H1 (cell line): ENCODE data around the gene EPHA7. TPM values are rescaled to one million over a fixed set of nuclear protein-coding genes. Genes with fewer than 3 reads are reported as not detected.

Source experiments
- CTCF ChIA-PET: fragments of 300-600 bp; sonication (Branson Sonifier 250); formaldehyde crosslinking; loops from one replicate; lab custom pipeline; 2021; ENCODE audit not compliant: partially characterized antibody; lab: Charles Lee
- POLR2A ChIA-PET: fragments of 300-600 bp; sonication (Branson Sonifier 250); formaldehyde crosslinking; loops from one replicate; lab custom pipeline; 2021; ENCODE audit warnings: inconsistent platforms; ENCODE audit not compliant: partially characterized antibody; lab: Charles Lee
- DNase-seq, 2 experiments: peaks; one replicate each; pipeline versions ENCODE4 v3.0.0 to v3.0.0-alpha.2; 2010 to 2022; ENCODE audit warnings: low spot score in 2 of 2, low read depth in 1 of 2, mixed read lengths in 1 of 2
- FAIRE-seq: peaks from 2 replicates; lab custom pipeline; 2011; peaks lifted over from hg19 to GRCh38; lab: Jason Lieb, UNC
- H2AFZ ChIP-seq: 2 replicates; pipeline ENCODE4 v1.8.1; 2012; ENCODE audit warnings: low read length, inconsistent platforms
- H2AK5ac ChIP-seq: 2 replicates; pipeline ENCODE4 v1.6.1; 2013; ENCODE audit warnings: low read depth, low read length
- H2BK120ac ChIP-seq: replicated peaks from 2 replicates; pipeline ENCODE3; 2013; ENCODE audit warnings: low read depth, low read length, inconsistent platforms
- H2BK12ac ChIP-seq: 2 replicates; pipeline ENCODE4 v1.6.1; 2013; ENCODE audit warnings: low read depth, low read length
- H2BK15ac ChIP-seq: 2 replicates; pipeline ENCODE4 v1.6.1; 2013; ENCODE audit warnings: low read length
- H2BK20ac ChIP-seq: 2 replicates; pipeline ENCODE4 v1.6.1; 2013; ENCODE audit warnings: low read length
- H2BK5ac ChIP-seq: 2 replicates; pipeline ENCODE4 v1.6.1; 2013; ENCODE audit warnings: low read depth, low read length
- H3K14ac ChIP-seq: 2 replicates; pipeline ENCODE4 v1.6.1; 2013; ENCODE audit warnings: inconsistent platforms; ENCODE audit not compliant: insufficient read length
- H3K18ac ChIP-seq: 2 replicates; pipeline ENCODE4 v1.6.1; 2013; ENCODE audit warnings: low read length; ENCODE audit errors: extremely low read depth
- H3K23ac ChIP-seq: 2 replicates; pipeline ENCODE4 v1.6.1; 2013; ENCODE audit warnings: inconsistent platforms; ENCODE audit not compliant: insufficient read length
- H3K23me2 ChIP-seq: 2 replicates; pipeline ENCODE4 v1.6.1; 2013; ENCODE audit warnings: low read depth, low read length
- H3K27ac ChIP-seq: 2 replicates; pipeline ENCODE4 v1.6.1; 2011; ENCODE audit warnings: low read depth, low read length, inconsistent platforms
- H3K27me3 ChIP-seq, 4 experiments: replicated peaks in 1 of 4; 1 replicate in 1 of 4; 2 replicates in 3 of 4; pipeline versions ENCODE4 v1.6.1 to v1.8.1; 2011 to 2013; ENCODE audit warnings: low read length in 3 of 4, mild to moderate bottlenecking in 3 of 4, inconsistent platforms in 2 of 4, mixed read lengths in 2 of 4, moderate library complexity in 1 of 4; ENCODE audit not compliant: control insufficient read depth in 3 of 4, insufficient read depth in 3 of 4; ENCODE audit errors: extremely low read depth in 1 of 4
- H3K36me3 ChIP-seq, 4 experiments: 2 replicates each; pipeline versions ENCODE4 v1.6.1 to v1.8.1; 2011 to 2013; ENCODE audit warnings: mild to moderate bottlenecking in 4 of 4, low read length in 3 of 4, moderate library complexity in 2 of 4, control low read depth in 1 of 4, inconsistent platforms in 1 of 4; ENCODE audit not compliant: insufficient read depth in 4 of 4, control insufficient read depth in 2 of 4
- H3K4ac ChIP-seq: replicated peaks from 2 replicates; pipeline ENCODE3; 2013; ENCODE audit warnings: low read length, low read depth, mixed read lengths, inconsistent platforms; ENCODE audit not compliant: insufficient read length
- H3K4me1 ChIP-seq, 4 experiments: replicated peaks in 1 of 4; 1 replicate in 1 of 4; 2 replicates in 3 of 4; pipeline versions ENCODE4 v1.6.1 to v1.8.1; 2011 to 2013; ENCODE audit warnings: low read length in 3 of 4, inconsistent platforms in 2 of 4, mixed read lengths in 1 of 4; ENCODE audit not compliant: insufficient read depth in 4 of 4, control insufficient read depth in 3 of 4
- H3K4me2 ChIP-seq, 2 experiments: 2 replicates each; pipeline versions ENCODE4 v1.6.1 to v1.8.1; 2011 to 2013; ENCODE audit warnings: low read depth in 2 of 2, low read length in 2 of 2, control low read depth in 1 of 2, inconsistent platforms in 1 of 2, mild to moderate bottlenecking in 1 of 2; ENCODE audit not compliant: insufficient read depth in 1 of 2
- H3K4me3 ChIP-seq, 4 experiments: fragments of 200-600, 300-600 bp in 1 of 4; sonication (generic), shearing (Covaris generic), sonication (Bioruptor Twin) in 1 of 4; 2 replicates each; pipeline versions ENCODE4 v1.5.1 to v1.8.1; 2011 to 2016; ENCODE audit warnings: low read length in 4 of 4, low read depth in 3 of 4, control low read depth in 2 of 4, inconsistent platforms in 2 of 4, mild to moderate bottlenecking in 2 of 4, mixed read lengths in 1 of 4, moderate library complexity in 1 of 4; ENCODE audit not compliant: insufficient read depth in 2 of 4; ENCODE audit errors: extremely low read depth in 1 of 4
- H3K56ac ChIP-seq: replicated peaks from 2 replicates; pipeline ENCODE3; 2013; ENCODE audit warnings: low read depth, mild to moderate bottlenecking, mixed read lengths, low read length, inconsistent platforms; ENCODE audit not compliant: insufficient read length
- H3K79me1 ChIP-seq: 2 replicates; pipeline ENCODE4 v1.6.1; 2013; ENCODE audit warnings: low read depth, low read length, control low read depth
- H3K79me2 ChIP-seq, 2 experiments: 2 replicates each; pipeline versions ENCODE4 v1.6.1 to v1.8.1; 2012 to 2013; ENCODE audit warnings: low read length in 2 of 2, mild to moderate bottlenecking in 2 of 2, inconsistent platforms in 1 of 2; ENCODE audit not compliant: insufficient read depth in 2 of 2, control insufficient read depth in 1 of 2
- H3K9ac ChIP-seq, 4 experiments: replicated peaks in 1 of 4; 1 replicate in 1 of 4; 2 replicates in 3 of 4; pipeline versions ENCODE4 v1.6.1 to v1.8.1; 2011 to 2013; ENCODE audit warnings: low read depth in 3 of 4, low read length in 3 of 4, control low read depth in 2 of 4, mild to moderate bottlenecking in 2 of 4, moderate library complexity in 2 of 4, inconsistent platforms in 1 of 4; ENCODE audit errors: extremely low read depth in 1 of 4
- H3K9me3 ChIP-seq, 2 experiments: 2 replicates each; pipeline versions ENCODE4 v1.6.1 to v1.8.1; 2012 to 2013; ENCODE audit warnings: mild to moderate bottlenecking in 2 of 2, moderate library complexity in 2 of 2, control low read depth in 1 of 2, inconsistent platforms in 1 of 2, low read depth in 1 of 2, low read length in 1 of 2, mixed read lengths in 1 of 2; ENCODE audit not compliant: insufficient read depth in 2 of 2
- H4K20me1 ChIP-seq, 2 experiments: replicated peaks in 1 of 2; 2 replicates each; pipeline versions ENCODE3 to v1.8.1; 2011 to 2013; ENCODE audit warnings: inconsistent platforms in 2 of 2, low read length in 2 of 2, mild to moderate bottlenecking in 1 of 2; ENCODE audit not compliant: insufficient read depth in 2 of 2, control insufficient read depth in 1 of 2
- H4K5ac ChIP-seq: 2 replicates; pipeline ENCODE4 v1.6.1; 2013; ENCODE audit warnings: low read length, low read depth, mixed read lengths, inconsistent platforms; ENCODE audit not compliant: insufficient read length
- H4K8ac ChIP-seq: 2 replicates; pipeline ENCODE4 v1.8.0; 2013; ENCODE audit warnings: mild to moderate bottlenecking, moderate library complexity, low read length, inconsistent platforms; ENCODE audit not compliant: insufficient read depth; ENCODE audit errors: extremely low read depth
- H4K91ac ChIP-seq: replicated peaks from 2 replicates; pipeline ENCODE3; 2013; ENCODE audit warnings: low read length, mixed read lengths, inconsistent platforms; ENCODE audit not compliant: insufficient read length
- ASH2L ChIP-seq: fragments of 200-600, 300-600 bp; sonication (generic); IDR thresholded peaks from one replicate; pipeline ENCODE4 v1.7.1; 2017; ENCODE audit warnings: low read length
- HDAC2 ChIP-seq, 2 experiments: fragments of 300-600 bp in 1 of 2; sonication (generic) in 1 of 2; IDR thresholded peaks; 2 replicates each; pipeline ENCODE4 v1.6.1; 2011 to 2012; ENCODE audit warnings: low read depth in 2 of 2, low read length in 2 of 2, mild to moderate bottlenecking in 2 of 2, moderate library complexity in 2 of 2, borderline replicate concordance in 1 of 2, inconsistent platforms in 1 of 2
- JUND ChIP-seq: IDR thresholded peaks from 2 replicates; pipeline ENCODE4 v1.6.1; 2011; ENCODE audit warnings: mild to moderate bottlenecking, improper control_type of control experiment, low read length
- NRF1 ChIP-seq: IDR thresholded peaks from 2 replicates; pipeline ENCODE4 v1.6.1; 2011; ENCODE audit warnings: mild to moderate bottlenecking, low read depth, low read length, improper control_type of control experiment
- SRF ChIP-seq: IDR thresholded peaks from 2 replicates; pipeline ENCODE4 v1.6.1; 2011; ENCODE audit warnings: mild to moderate bottlenecking, low read depth, low read length, moderate library complexity
- TBP ChIP-seq: IDR thresholded peaks from 2 replicates; pipeline ENCODE4 v1.6.1; 2011; ENCODE audit warnings: low read depth, low read length, improper control_type of control experiment
- TCF12 ChIP-seq: IDR thresholded peaks from 2 replicates; pipeline ENCODE4 v1.6.1; 2011; ENCODE audit warnings: low read depth, mild to moderate bottlenecking, low read length
- ZNF274 ChIP-seq: IDR thresholded peaks from 2 replicates; pipeline ENCODE4 v1.7.0; 2012; ENCODE audit warnings: low read length, borderline replicate concordance; ENCODE audit errors: extremely low read depth
- WGBS, 2 experiments: shearing (Covaris generic) in 1 of 2; methylation state at CpG; one replicate each; pipeline versions ENCODE4 v1.1.6 to v1.1.7; 2013 to 2015; ENCODE audit warnings: low lambda C conversion rate in 2 of 2, mixed read lengths in 2 of 2, inconsistent platforms in 1 of 2, low coverage in 1 of 2, missing lambda C conversion rate in 1 of 2; ENCODE audit not compliant: insufficient replicate concordance in 2 of 2, insufficient coverage in 1 of 2, insufficient read length in 1 of 2; ENCODE audit errors: extremely low coverage in 1 of 2, missing lambda C conversion rate in 1 of 2; 5-methylcytosine and 5-hydroxymethylcytosine counted together
- polyA plus RNA-seq, 7 experiments: library from polyadenylated mRNA; depleted of rRNA in 3 of 7; stranded (reverse) in 5 of 7; unstranded in 2 of 7; fragments of >200 nt in 5 of 7; fragments of 200-250 nt in 2 of 7; gene quantifications; 1 replicate in 5 of 7; 2 replicates in 1 of 7; 4 replicates in 1 of 7; pipeline versions ENCODE4 v1.2.1 to v1.2.3, GENCODE V29; 2011 to 2013; ENCODE audit warnings: missing spikeins in 2 of 7, mixed read lengths in 2 of 7
- total RNA-seq: library from RNA; stranded (reverse); fragmentation: NEBNext Ultra II Directional; extraction: Animal tissue kit (Norgen Biotek cat#: 25700); gene quantifications from 2 replicates; pipeline ENCODE4 v1.2.1, GENCODE V29; 2021

The EPHA7 gene
- total and polyA plus RNA-seq, 2 of the 8 experiments (the other 6 are each of a cell fraction or from before 2014, with no cell fraction given) = 1.3 to 6.8 TPM

DNA sequence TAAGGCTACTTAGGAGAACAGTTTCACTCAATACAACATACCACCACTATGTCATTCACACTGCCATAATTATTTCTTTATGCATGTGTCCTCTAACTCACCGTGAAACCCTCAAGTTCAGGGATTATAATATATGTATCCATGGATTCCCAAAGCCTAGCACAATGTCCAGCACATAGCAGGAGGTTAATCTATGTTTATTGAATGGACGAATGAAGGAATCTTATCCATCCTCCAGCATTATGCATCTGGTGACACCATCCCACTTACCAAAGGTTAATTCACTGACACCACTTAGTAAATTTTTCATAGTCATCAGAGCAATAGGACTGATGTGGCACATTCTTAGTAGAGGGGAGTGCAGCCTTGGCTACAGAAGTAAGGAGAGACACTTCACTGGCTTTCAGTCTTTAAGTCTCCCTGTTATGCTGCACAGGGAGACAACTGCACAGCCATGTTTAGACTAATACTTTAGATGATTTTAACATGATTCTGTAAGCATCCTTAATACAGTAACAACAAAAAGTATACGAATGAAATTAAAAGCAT lies 49.7 kb downstream of the EPHA7 start:
- Histone ChIP-seq H3K14ac (no peak overlapping the region), H2BK5ac (no peak overlapping the region), H3K79me1 (no peaks in the 10 kb centered on the region), H2BK15ac (no peak overlapping the region), H3K23ac (no peak overlapping the region), H2BK20ac (no peak overlapping the region), H2AFZ (no peak overlapping the region), H3K56ac (no peak overlapping the region), H2BK120ac (no peak overlapping the region), H3K4ac (no peak overlapping the region), H3K4me2 (no peak overlapping the region), H3K4me1 (no peaks in the 10 kb centered on the region), H4K8ac (no peak overlapping the region), H3K79me2 (no peaks in the 10 kb centered on the region), H3K36me3 (no peaks in the 10 kb centered on the region), H2AK5ac (no peak overlapping the region), H2BK12ac (no peak overlapping the region), H4K20me1 (no peaks in the 10 kb centered on the region), H3K9me3 (no peaks in the 10 kb centered on the region), H3K27ac (no peak overlapping the region), H4K91ac (no peak overlapping the region), H3K23me2 (no peaks in the 10 kb centered on the region), H3K18ac (no peak overlapping the region), H3K9ac (no peak overlapping the region), H3K27me3 (no peaks in the 10 kb centered on the region), H4K5ac (no peak overlapping the region), H3K4me3 (no peak overlapping the region)
- 90% methylated on average over 3 of the region's 3 CpGs; no CpG with 5 or more reads in 1 of the 2 experiments for WGBS, 2 experiments
- ChIA-PET POLR2A (no interaction called here), CTCF (no interaction called here)
- no peak for FAIRE-seq
- no peak for TF ChIP-seq JUND
- no peak for TF ChIP-seq ZNF274
- TF ChIP-seq HDAC2 (IDR thresholded peaks at IDR 0.05; ENCODE audit: borderline replicate concordance in 1 of 2, low read depth in 2 of 2, low read length in 2 of 2) = no peak
- no peak for TF ChIP-seq TBP
- no peak for TF ChIP-seq NRF1
- TF ChIP-seq TCF12 = no peak
- TF ChIP-seq ASH2L = no peak
- no peak for TF ChIP-seq SRF
- no peak for DNase-seq
